Panc1 (cell line): Measurements from ENCODE around the gene SCN2B. TPM values are rescaled to one million over a fixed set of nuclear protein-coding genes. Genes with fewer than 3 reads are reported as not detected.
"Not testable (repeated sequence)": the region's sequence is repeated elsewhere in the genome, so short reads cannot be mapped to it uniquely, and the experiment has no call there.

Experiments
- ATAC-seq: fragments of 200-7000 bp; cut with Tn5 transposase; 2 replicates; pipeline ENCODE4 v1.9.1; 2020; ENCODE audit warnings: mild to moderate bottlenecking, moderate library complexity
- BruUV-seq: library from RNA; stranded (reverse); fragments of 400-500 nt; replicated peaks from 2 replicates; lab custom pipeline; 2021; lab: Mats Ljungman, UMichigan
- CTCF ChIA-PET: fragments of 300-600 bp; sonication (Branson Sonifier 250); formaldehyde crosslinking; loops from one replicate; lab custom pipeline; 2022; ENCODE audit warnings: antibody characterized with exemption; lab: Charles Lee
- POLR2A ChIA-PET: fragments of 300-600 bp; sonication (Branson Sonifier 250); formaldehyde crosslinking; loops from one replicate; lab custom pipeline; 2022; ENCODE audit warnings: antibody characterized with exemption; lab: Charles Lee
- DNase-seq: peaks from one replicate; pipeline ENCODE4 v3.0.0-alpha.2; 2010; ENCODE audit warnings: low read depth, low spot score
- H3K27ac ChIP-seq: 2 replicates; pipeline ENCODE4 v1.5.1; 2011; ENCODE audit warnings: mild to moderate bottlenecking, low read length, inconsistent platforms
- H3K27me3 ChIP-seq: fragments of 200-500 bp; sonication (Bioruptor generic); 2 replicates; pipeline ENCODE4 v1.6.0; 2014; ENCODE audit warnings: low read length, inconsistent platforms; ENCODE audit not compliant: control insufficient read depth, insufficient read depth
- H3K36me3 ChIP-seq: fragments of 200-500 bp; sonication (Bioruptor generic); 2 replicates; pipeline ENCODE4 v1.5.1; 2014; ENCODE audit warnings: inconsistent platforms, mild to moderate bottlenecking, low read length, moderate library complexity; ENCODE audit not compliant: control insufficient read depth, insufficient read depth
- H3K4me1 ChIP-seq: 2 replicates; pipeline ENCODE4 v1.5.1; 2011; ENCODE audit warnings: inconsistent platforms, mild to moderate bottlenecking, low read length, moderate library complexity; ENCODE audit not compliant: control insufficient read depth, insufficient read depth
- H3K4me3 ChIP-seq, 2 experiments: 2 replicates each; pipeline ENCODE4 v1.5.1; 2011 to 2012; ENCODE audit warnings: low read depth in 2 of 2, low read length in 2 of 2, mild to moderate bottlenecking in 2 of 2, inconsistent platforms in 1 of 2, moderate library complexity in 1 of 2
- H3K9me3 ChIP-seq: fragments of 200-500 bp; sonication (Bioruptor generic); 2 replicates; pipeline ENCODE4 v1.5.1; 2014; ENCODE audit warnings: low read depth, mild to moderate bottlenecking, inconsistent platforms, low read length, moderate library complexity; ENCODE audit not compliant: control insufficient read depth, insufficient read depth
- POLR2AphosphoS5 ChIP-seq: IDR thresholded peaks from 2 replicates; pipeline ENCODE4 v1.6.1; 2012; ENCODE audit warnings: mild to moderate bottlenecking, low read depth, low read length, moderate library complexity
- REST ChIP-seq, 2 experiments: IDR thresholded peaks; 2 replicates each; pipeline ENCODE4 v1.6.1; 2011 to 2012; ENCODE audit warnings: low read depth in 2 of 2, control low read depth in 1 of 2, low read length in 1 of 2, mild to moderate bottlenecking in 1 of 2, moderate library complexity in 1 of 2; ENCODE audit not compliant: insufficient read depth in 1 of 2
- SIN3A ChIP-seq: IDR thresholded peaks from 2 replicates; pipeline ENCODE4 v1.6.1; 2012; ENCODE audit warnings: low read depth, mild to moderate bottlenecking, low read length, moderate library complexity, borderline replicate concordance; ENCODE audit not compliant: insufficient read depth
- TCF7L2 ChIP-seq: IDR thresholded peaks from 2 replicates; pipeline ENCODE4 v1.6.1; 2011; ENCODE audit warnings: mild to moderate bottlenecking, low read depth, low read length, inconsistent platforms
- in situ Hi-C: cut with HindIII; loops from 2 replicates; pipeline ENCODE4 v1.10.0; 2016; ENCODE audit warnings: low sequenced_read_pairs, low pct_unique_long_range_greater_than_20kb
- intact Hi-C: fragments of 100-400 bp; cut with micrococcal nuclease; formaldehyde crosslinking; loops from one replicate; pipeline ENCODE4 v1.10.0; 2022; ENCODE audit not compliant: unreplicated experiment
- total RNA-seq: library from RNA; stranded (reverse); gene quantifications from one replicate; pipeline ENCODE4 v1.2.1, GENCODE V29; 2021; ENCODE audit not compliant: unreplicated experiment
- TF ChIP-seq, protein P1 (sequence below): fragments of 450-650 bp; IDR thresholded peaks from 2 replicates; pipeline ENCODE4 v1.5.1; 2017; ENCODE audit warnings: mild to moderate bottlenecking

The SCN2B gene
- total RNA-seq, 1 experiment from 2014 or later = not detected

GRCh38 chr11:118186346-118187107 lies 10.1 kb upstream of the SCN2B start:
- TF ChIP-seq TCF7L2 = no peak
- TF ChIP-seq, protein P1, sequence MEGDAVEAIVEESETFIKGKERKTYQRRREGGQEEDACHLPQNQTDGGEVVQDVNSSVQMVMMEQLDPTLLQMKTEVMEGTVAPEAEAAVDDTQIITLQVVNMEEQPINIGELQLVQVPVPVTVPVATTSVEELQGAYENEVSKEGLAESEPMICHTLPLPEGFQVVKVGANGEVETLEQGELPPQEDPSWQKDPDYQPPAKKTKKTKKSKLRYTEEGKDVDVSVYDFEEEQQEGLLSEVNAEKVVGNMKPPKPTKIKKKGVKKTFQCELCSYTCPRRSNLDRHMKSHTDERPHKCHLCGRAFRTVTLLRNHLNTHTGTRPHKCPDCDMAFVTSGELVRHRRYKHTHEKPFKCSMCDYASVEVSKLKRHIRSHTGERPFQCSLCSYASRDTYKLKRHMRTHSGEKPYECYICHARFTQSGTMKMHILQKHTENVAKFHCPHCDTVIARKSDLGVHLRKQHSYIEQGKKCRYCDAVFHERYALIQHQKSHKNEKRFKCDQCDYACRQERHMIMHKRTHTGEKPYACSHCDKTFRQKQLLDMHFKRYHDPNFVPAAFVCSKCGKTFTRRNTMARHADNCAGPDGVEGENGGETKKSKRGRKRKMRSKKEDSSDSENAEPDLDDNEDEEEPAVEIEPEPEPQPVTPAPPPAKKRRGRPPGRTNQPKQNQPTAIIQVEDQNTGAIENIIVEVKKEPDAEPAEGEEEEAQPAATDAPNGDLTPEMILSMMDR = no peak
- TF ChIP-seq POLR2AphosphoS5 = no peak
- no peak for TF ChIP-seq REST (IDR thresholded peaks at IDR 0.05; ENCODE audit: insufficient read depth in 1 of 2, low read depth in 2 of 2, low read length in 1 of 2)
- TF ChIP-seq SIN3A = no peak
- no TSS peak for BruUV-seq
- CTCF ChIA-PET = no interaction called here
- no peak for ATAC-seq
- H3K4me1 ChIP-seq = no peaks in the 10 kb centered on the region
- no peak overlapping the region for H3K4me3 ChIP-seq
- peaks cover 3% of the 10 kb centered on the region; the same call in 1 of the 2 replicates for H3K27me3 ChIP-seq
- in situ Hi-C loops (no loop called here), intact Hi-C loops (no loop called here)
- DNase-seq = no peak
- POLR2A ChIA-PET = no interaction called here
- no peak overlapping the region for H3K27ac ChIP-seq
- H3K36me3 ChIP-seq = no peaks in the 10 kb centered on the region
- no peaks in the 10 kb centered on the region for H3K9me3 ChIP-seq

- DNase-seq (no peak), ATAC-seq (no peak)
- ChIA-PET CTCF (interaction anchor here (0.9 kb wide), 1 partner anchor 15 kb away, joined by 3 read pairs; no protein-coding TSS in a partner anchor), POLR2A (interaction anchor here (0.7 kb wide), 1 partner anchor 13 kb away, joined by 6 read pairs; no protein-coding TSS in a partner anchor)
- no peak for TF ChIP-seq REST (IDR thresholded peaks at IDR 0.05; ENCODE audit: insufficient read depth in 1 of 2, low read depth in 2 of 2, low read length in 1 of 2)
- TF ChIP-seq SIN3A = no peak
- no peak for TF ChIP-seq POLR2AphosphoS5
- TF ChIP-seq, protein P1 = no peak
- TF ChIP-seq TCF7L2 = no peak
- Histone ChIP-seq H3K4me1 (peaks cover 5% of the 10 kb centered on the region; the same call in 1 of the 2 replicates), H3K27ac (no peak overlapping the region), H3K9me3 (no peaks in the 10 kb centered on the region), H3K36me3 (no peaks in the 10 kb centered on the region), H3K4me3 (no peak overlapping the region), H3K27me3 (peaks cover 3% of the 10 kb centered on the region; the same call in 1 of the 2 replicates)
- in situ Hi-C loops = no loop called here
- intact Hi-C loops = no loop called here
- no TSS peak for BruUV-seq
Measured at GRCh38 chr11:118184784-118185579, 8.5 kb upstream of the SCN2B start.

DNA sequence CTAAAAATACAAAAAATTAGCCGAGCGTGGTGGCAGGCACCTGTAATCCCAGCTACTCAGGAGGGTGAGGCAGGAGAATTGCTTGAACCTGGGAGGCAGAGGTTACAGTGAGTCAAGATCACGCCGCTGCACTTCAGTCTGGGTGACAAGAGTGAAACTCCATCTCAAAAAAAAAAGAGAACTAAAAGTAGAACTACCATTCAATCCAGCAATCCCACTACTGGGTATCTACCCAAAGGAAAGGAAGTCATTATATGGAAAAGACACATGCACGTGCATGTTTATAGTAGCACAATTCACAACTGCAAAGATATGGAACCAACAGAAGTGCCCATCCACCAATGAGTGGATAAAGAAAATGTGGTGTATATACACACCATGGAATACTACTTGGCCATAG lies 7.3 kb upstream of the SCN2B start:
- H3K4me3 ChIP-seq, intact Hi-C loops, H3K36me3 ChIP-seq, ATAC-seq, POLR2A ChIA-PET, CTCF ChIA-PET, H3K27ac ChIP-seq, in situ Hi-C loops, H3K4me1 ChIP-seq, H3K9me3 ChIP-seq, BruUV-seq, DNase-seq, H3K27me3 ChIP-seq: not testable (repeated sequence)
